ENCODE measurements around the gene JPH2.

DNA sequence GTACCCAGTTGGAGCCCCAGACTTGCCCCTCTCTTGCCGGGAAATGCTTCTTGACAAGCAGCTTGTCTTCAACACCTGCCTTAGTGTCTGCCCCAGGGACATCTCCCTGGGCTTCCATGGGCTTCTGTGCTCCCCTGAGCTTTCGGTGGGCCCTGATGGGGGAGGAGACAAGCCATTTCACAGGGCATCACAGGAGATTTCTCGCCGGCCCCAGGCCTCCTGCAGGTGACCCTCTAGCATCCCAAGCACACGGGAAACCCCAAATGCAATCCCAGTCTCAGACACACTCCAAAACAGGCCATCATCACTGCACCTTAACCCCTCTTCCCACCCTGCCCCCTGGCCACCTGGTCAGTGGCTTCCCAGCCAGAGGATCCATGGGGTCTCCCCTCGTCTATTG, 74.5 kb downstream of the JPH2 start:
- TF ChIP-seq POLR2AphosphoS5 (IDR thresholded peaks at IDR 0.05; ENCODE audit: low read depth, low read length) (no peak), EZH2 (IDR thresholded peaks at IDR 0.05) (no peak), EZH2phosphoT487 (IDR thresholded peaks at IDR 0.05; ENCODE audit: borderline replicate concordance) (no peak), FOSL1 (IDR thresholded peaks at IDR 0.05; ENCODE audit: low read depth) (no peak), RAD21 (IDR thresholded peaks at IDR 0.05; ENCODE audit: low read depth) (no peak), POLR2A (IDR thresholded peaks at IDR 0.05; ENCODE audit: borderline replicate concordance, extremely low read depth, insufficient read depth, insufficient read length) (no peak), SRF (IDR thresholded peaks at IDR 0.05; ENCODE audit: low read depth) (no peak), ZNF274 (IDR thresholded peaks at IDR 0.05; ENCODE audit: low read depth, low read length) (no peak), YY1 (IDR thresholded peaks at IDR 0.05; ENCODE audit: extremely low read depth, insufficient replicate concordance, low read depth, low read length) (no peak)
- TF ChIP-seq, protein P1, sequence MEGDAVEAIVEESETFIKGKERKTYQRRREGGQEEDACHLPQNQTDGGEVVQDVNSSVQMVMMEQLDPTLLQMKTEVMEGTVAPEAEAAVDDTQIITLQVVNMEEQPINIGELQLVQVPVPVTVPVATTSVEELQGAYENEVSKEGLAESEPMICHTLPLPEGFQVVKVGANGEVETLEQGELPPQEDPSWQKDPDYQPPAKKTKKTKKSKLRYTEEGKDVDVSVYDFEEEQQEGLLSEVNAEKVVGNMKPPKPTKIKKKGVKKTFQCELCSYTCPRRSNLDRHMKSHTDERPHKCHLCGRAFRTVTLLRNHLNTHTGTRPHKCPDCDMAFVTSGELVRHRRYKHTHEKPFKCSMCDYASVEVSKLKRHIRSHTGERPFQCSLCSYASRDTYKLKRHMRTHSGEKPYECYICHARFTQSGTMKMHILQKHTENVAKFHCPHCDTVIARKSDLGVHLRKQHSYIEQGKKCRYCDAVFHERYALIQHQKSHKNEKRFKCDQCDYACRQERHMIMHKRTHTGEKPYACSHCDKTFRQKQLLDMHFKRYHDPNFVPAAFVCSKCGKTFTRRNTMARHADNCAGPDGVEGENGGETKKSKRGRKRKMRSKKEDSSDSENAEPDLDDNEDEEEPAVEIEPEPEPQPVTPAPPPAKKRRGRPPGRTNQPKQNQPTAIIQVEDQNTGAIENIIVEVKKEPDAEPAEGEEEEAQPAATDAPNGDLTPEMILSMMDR (IDR thresholded peaks at IDR 0.05 in 2 of 3, conservative IDR thresholded peaks at IDR 0.05 in 1 of 3; ENCODE audit: borderline replicate concordance in 1 of 3, insufficient read depth in 1 of 3, low read depth in 2 of 3, low read length in 2 of 3) = no peak
- TF ChIP-seq, protein P2, sequence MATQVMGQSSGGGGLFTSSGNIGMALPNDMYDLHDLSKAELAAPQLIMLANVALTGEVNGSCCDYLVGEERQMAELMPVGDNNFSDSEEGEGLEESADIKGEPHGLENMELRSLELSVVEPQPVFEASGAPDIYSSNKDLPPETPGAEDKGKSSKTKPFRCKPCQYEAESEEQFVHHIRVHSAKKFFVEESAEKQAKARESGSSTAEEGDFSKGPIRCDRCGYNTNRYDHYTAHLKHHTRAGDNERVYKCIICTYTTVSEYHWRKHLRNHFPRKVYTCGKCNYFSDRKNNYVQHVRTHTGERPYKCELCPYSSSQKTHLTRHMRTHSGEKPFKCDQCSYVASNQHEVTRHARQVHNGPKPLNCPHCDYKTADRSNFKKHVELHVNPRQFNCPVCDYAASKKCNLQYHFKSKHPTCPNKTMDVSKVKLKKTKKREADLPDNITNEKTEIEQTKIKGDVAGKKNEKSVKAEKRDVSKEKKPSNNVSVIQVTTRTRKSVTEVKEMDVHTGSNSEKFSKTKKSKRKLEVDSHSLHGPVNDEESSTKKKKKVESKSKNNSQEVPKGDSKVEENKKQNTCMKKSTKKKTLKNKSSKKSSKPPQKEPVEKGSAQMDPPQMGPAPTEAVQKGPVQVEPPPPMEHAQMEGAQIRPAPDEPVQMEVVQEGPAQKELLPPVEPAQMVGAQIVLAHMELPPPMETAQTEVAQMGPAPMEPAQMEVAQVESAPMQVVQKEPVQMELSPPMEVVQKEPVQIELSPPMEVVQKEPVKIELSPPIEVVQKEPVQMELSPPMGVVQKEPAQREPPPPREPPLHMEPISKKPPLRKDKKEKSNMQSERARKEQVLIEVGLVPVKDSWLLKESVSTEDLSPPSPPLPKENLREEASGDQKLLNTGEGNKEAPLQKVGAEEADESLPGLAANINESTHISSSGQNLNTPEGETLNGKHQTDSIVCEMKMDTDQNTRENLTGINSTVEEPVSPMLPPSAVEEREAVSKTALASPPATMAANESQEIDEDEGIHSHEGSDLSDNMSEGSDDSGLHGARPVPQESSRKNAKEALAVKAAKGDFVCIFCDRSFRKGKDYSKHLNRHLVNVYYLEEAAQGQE (IDR thresholded peaks at IDR 0.05; ENCODE audit: low read depth) = no peak
